ENCODE results near the gene CYP19A1.

Gene CYP19A1

DNA sequence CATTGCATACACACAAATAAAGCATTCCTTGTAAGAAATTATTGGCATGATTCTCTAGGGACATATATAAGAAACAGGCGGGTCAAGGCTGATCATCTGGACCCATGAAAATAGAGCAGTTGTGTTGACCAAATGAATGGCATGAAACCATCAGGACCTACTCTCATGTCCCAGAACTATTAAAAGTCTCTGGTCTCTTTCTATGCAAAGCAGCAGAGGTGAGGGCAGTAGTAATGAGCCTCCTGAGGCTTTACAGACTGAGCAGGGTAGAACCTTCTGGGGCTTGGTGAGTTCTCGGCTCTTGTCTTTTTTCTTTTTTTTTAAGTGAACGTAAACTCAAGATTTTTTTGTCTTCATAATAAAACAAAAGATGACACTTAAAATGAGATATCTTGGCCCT lies 12.3 kb upstream of the CYP19A1 start:
- H3K36me3 ChIP-seq: no peaks in the 10 kb centered on the region
- H3K4me3 ChIP-seq (ENCODE audit: low read depth in 1 of 2, low read length in 1 of 2): no peak overlapping the region
- peaks cover 10 to 12% of the 10 kb centered on the region in 2 experiments for H3K4me1 ChIP-seq (ENCODE audit: control insufficient read depth in 1 of 2, insufficient read depth in 1 of 2, low read depth in 1 of 2, low read length in 1 of 2)
- H3K27ac ChIP-seq: no peak overlapping the region
- no peaks in the 10 kb centered on the region for H3K27me3 ChIP-seq
- peaks cover 3% of the 10 kb centered on the region for H3K9me3 ChIP-seq
- TF ChIP-seq, protein P1, sequence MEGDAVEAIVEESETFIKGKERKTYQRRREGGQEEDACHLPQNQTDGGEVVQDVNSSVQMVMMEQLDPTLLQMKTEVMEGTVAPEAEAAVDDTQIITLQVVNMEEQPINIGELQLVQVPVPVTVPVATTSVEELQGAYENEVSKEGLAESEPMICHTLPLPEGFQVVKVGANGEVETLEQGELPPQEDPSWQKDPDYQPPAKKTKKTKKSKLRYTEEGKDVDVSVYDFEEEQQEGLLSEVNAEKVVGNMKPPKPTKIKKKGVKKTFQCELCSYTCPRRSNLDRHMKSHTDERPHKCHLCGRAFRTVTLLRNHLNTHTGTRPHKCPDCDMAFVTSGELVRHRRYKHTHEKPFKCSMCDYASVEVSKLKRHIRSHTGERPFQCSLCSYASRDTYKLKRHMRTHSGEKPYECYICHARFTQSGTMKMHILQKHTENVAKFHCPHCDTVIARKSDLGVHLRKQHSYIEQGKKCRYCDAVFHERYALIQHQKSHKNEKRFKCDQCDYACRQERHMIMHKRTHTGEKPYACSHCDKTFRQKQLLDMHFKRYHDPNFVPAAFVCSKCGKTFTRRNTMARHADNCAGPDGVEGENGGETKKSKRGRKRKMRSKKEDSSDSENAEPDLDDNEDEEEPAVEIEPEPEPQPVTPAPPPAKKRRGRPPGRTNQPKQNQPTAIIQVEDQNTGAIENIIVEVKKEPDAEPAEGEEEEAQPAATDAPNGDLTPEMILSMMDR (IDR thresholded peaks at IDR 0.05): no peak

DNA sequence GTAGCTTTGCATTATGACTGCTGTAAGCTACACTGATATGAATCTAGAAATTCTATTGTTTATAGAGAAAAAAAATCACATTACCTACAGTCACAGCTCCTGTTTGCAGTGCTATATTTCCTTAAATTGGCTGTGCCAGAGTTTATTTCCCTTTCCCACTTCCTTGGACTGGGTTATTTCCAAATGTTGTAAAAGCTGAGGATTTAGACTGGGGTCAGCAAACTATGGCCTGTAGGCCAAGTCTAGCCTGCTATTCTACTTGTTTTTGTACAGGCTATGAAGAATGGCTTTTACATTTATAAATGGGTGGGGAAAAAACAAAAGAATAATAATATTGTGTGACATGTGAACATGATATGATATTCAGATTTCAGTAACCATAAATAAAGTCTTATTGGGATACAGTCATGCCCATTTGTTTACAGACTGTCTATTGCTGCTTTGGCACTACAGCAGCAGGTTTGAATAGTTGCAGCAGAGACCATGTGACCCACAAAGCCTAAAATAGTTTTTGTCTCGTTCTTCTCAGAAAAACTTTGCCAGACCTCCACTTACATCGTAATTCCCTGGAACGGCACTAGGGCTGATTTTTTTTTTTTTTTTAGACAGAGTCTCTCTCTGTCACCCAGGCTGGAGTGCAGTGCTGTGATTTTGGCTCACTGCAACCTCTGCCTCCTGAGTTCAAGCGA lies 10.9 kb upstream of the CYP19A1 start:
- no peak overlapping the region for H3K27ac ChIP-seq
- peaks cover 0 to 2% of the 10 kb centered on the region in 2 experiments for H3K4me1 ChIP-seq (ENCODE audit: control insufficient read depth in 1 of 2, insufficient read depth in 1 of 2, low read depth in 1 of 2, low read length in 1 of 2)
- H3K4me3 ChIP-seq (ENCODE audit: low read depth in 1 of 2, low read length in 1 of 2): no peak overlapping the region
- TF ChIP-seq, protein P1 (IDR thresholded peaks at IDR 0.05): no peak
- no peaks in the 10 kb centered on the region for H3K36me3 ChIP-seq
- no peaks in the 10 kb centered on the region for H3K27me3 ChIP-seq
- peaks cover 3% of the 10 kb centered on the region for H3K9me3 ChIP-seq

DNA sequence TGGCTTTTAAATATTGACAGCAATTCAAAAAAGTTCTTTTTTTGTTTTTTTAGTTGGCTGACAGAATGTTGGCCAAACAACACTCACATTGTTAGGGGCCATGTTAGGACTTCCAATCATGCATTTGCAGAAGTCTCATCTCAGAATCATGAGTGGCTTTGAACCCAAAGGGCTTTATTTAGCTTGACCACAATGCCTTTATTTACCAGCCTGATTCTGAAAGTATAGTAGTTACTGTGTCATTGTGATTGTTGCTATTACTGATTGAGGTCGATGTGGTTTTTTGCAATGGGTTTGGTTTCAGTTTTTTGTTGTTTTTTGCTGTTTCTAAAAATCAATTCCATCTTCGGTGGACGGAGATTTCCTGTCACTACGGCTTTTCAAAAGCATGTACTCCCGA lies 10.3 kb upstream of the CYP19A1 start:
- TF ChIP-seq, protein P1 (IDR thresholded peaks at IDR 0.05): no peak
- Histone ChIP-seq H3K4me1 (ENCODE audit: control insufficient read depth in 1 of 2, insufficient read depth in 1 of 2, low read depth in 1 of 2, low read length in 1 of 2) (no peaks in the 10 kb centered on the region), H3K36me3 (no peaks in the 10 kb centered on the region), H3K27ac (no peak overlapping the region), H3K27me3 (no peaks in the 10 kb centered on the region), H3K4me3 (ENCODE audit: low read depth in 1 of 2, low read length in 1 of 2) (no peak overlapping the region), H3K9me3 (peaks cover 3% of the 10 kb centered on the region)

DNA sequence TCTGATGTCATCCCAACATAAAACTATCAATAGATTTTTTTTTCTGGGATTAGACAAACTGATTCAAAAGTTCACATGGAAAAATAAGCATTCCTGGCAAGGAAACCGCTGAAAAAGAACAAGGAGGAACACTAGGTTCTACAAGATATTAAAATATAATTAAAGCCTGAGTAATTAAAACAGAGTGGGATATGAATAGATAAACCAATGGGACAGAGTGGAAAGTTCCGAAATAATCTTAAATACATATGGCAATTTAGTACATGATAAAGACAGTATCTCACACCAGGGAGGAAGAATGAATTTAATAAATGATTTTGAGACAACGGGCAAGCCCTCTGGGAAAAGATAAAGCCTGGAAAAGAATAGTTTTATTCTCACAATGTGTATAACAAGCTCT lies 7.7 kb upstream of the CYP19A1 start:
- Histone ChIP-seq H3K4me1 (ENCODE audit: control insufficient read depth in 1 of 2, insufficient read depth in 1 of 2, low read depth in 1 of 2, low read length in 1 of 2) (peaks cover 12 to 13% of the 10 kb centered on the region in 2 experiments), H3K27me3 (peaks cover 24% of the 10 kb centered on the region), H3K4me3 (ENCODE audit: low read depth in 1 of 2, low read length in 1 of 2) (no peak overlapping the region), H3K9me3 (no peaks in the 10 kb centered on the region), H3K27ac (no peak overlapping the region), H3K36me3 (no peaks in the 10 kb centered on the region)
- TF ChIP-seq, protein P1 (IDR thresholded peaks at IDR 0.05): no peak

DNA sequence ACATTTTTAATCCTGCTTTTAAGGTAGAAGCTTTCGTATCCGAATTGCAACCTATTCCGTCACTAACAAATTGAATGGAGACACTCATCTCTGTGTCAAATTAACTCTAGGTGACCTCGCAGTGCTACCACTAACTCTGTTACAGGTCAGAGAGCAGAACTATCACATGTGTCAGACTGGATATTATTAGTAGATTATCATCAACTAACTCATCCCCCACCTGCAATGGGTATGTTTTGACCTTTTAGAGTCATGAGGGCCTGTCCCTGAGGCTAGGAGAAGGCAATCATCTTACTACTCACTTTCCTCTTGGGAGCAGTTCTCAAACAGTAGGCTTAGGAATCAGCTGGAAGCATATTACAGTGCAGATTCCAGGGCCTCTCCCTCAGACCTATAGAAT lies 5.1 kb upstream of the CYP19A1 start:
- TF ChIP-seq, protein P1 (IDR thresholded peaks at IDR 0.05): no peak
- H3K4me1 ChIP-seq (ENCODE audit: control insufficient read depth in 1 of 2, insufficient read depth in 1 of 2, low read depth in 1 of 2, low read length in 1 of 2): peaks cover 13 to 15% of the 10 kb centered on the region in 2 experiments
- peaks cover 36% of the 10 kb centered on the region for H3K27me3 ChIP-seq
- no peak overlapping the region for H3K27ac ChIP-seq
- H3K9me3 ChIP-seq: no peaks in the 10 kb centered on the region
- no peak overlapping the region for H3K4me3 ChIP-seq (ENCODE audit: low read depth in 1 of 2, low read length in 1 of 2)
- no peaks in the 10 kb centered on the region for H3K36me3 ChIP-seq

Data from neutrophil (primary cell).